ENCODE measurements around the gene SF3B6. TPM values are rescaled to one million over a fixed set of nuclear protein-coding genes. Genes with fewer than 3 reads are reported as not detected.
"Not testable (repeated sequence)": the region's sequence is repeated elsewhere in the genome, so short reads cannot be mapped to it uniquely, and the experiment has no call there.

The SF3B6 gene
- total RNA-seq, 1 donor from 2014 or later: 59.7 TPM

DNA sequence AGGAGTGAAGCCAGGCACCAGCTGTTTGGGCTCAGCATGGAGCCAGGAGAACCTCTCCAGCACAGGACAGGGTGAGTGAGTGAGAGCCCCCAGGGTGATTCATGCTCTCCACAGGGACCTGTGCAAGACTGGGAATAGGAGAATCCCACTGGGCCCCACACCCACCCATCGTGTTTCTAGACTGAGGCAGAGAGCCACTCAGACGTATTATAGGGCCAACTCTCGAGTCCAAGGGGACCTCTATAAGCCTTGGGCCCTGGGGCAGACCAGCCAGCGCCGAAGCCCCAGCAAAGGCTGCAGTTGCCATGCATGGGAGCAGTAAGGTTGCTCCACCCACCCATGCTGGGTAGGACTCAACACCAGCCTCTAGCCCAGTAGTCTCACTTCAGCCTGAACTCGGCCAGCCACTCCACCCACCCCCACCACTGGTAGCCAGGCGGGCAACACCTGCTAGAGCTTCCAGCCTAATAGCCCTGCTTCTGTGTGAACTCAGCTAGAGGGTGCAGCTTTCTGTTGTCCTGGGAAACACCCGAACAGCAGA lies 28.1 kb upstream of the SF3B6 start:
- Histone ChIP-seq H3K36me3 (no peaks in the 10 kb centered on the region), H3K27me3 (ENCODE audit: low read depth) (no peaks in the 10 kb centered on the region)
- TF ChIP-seq, protein P1, sequence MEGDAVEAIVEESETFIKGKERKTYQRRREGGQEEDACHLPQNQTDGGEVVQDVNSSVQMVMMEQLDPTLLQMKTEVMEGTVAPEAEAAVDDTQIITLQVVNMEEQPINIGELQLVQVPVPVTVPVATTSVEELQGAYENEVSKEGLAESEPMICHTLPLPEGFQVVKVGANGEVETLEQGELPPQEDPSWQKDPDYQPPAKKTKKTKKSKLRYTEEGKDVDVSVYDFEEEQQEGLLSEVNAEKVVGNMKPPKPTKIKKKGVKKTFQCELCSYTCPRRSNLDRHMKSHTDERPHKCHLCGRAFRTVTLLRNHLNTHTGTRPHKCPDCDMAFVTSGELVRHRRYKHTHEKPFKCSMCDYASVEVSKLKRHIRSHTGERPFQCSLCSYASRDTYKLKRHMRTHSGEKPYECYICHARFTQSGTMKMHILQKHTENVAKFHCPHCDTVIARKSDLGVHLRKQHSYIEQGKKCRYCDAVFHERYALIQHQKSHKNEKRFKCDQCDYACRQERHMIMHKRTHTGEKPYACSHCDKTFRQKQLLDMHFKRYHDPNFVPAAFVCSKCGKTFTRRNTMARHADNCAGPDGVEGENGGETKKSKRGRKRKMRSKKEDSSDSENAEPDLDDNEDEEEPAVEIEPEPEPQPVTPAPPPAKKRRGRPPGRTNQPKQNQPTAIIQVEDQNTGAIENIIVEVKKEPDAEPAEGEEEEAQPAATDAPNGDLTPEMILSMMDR (IDR thresholded peaks at IDR 0.05; ENCODE audit: borderline replicate concordance): no peak

GRCh38 chr2:24102677-24103076 lies 26.6 kb upstream of the SF3B6 start:
- Histone ChIP-seq H3K4me1 (no peaks in the 10 kb centered on the region), H3K4me3 (no peak overlapping the region), H3K9me3 (replicated peaks) (peaks cover 12% of the 10 kb centered on the region), H3K27me3 (ENCODE audit: low read depth) (no peaks in the 10 kb centered on the region), H3K36me3 (no peaks in the 10 kb centered on the region), H3K27ac (replicated peaks) (no peak overlapping the region)
- TF ChIP-seq, protein P1 (IDR thresholded peaks at IDR 0.05; ENCODE audit: borderline replicate concordance): no peak
- no peak for DNase-seq
- intact Hi-C loops (cut with micrococcal nuclease): no loop called here

More for the DNA sequence above, 28.1 kb upstream of the SF3B6 start:
- peaks cover 17% of the 10 kb centered on the region for H3K9me3 ChIP-seq (replicated peaks)
- H3K27ac ChIP-seq (replicated peaks): no peak overlapping the region
- no peaks in the 10 kb centered on the region for H3K4me1 ChIP-seq
- no peak overlapping the region for H3K4me3 ChIP-seq
- intact Hi-C loops (cut with micrococcal nuclease): no loop called here
- DNase-seq: no peak

DNA sequence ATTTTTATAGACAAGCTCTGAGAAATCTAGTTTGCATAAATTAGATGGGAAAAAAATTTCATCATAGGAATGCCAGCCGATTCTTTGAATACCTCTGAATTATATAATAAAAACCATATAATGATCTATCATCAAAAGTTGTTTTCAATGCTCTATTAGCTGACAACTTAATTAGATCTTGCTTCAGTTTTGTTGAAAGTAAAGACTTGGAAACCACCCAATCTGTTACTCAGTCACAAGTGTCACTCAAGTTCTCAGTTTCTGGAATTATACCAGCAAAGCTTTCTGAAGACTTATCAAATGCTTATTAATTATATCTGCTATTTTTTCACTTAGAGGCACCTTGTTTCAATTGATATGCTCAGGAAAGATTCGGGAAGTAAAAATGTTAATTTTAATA lies 25.9 kb upstream of the SF3B6 start:
- H3K4me1 ChIP-seq: no peaks in the 10 kb centered on the region
- H3K27me3 ChIP-seq (ENCODE audit: low read depth): no peaks in the 10 kb centered on the region
- H3K27ac ChIP-seq (replicated peaks): no peak overlapping the region
- no peak overlapping the region for H3K4me3 ChIP-seq
- no peaks in the 10 kb centered on the region for H3K36me3 ChIP-seq
- peaks cover 8% of the 10 kb centered on the region for H3K9me3 ChIP-seq (replicated peaks)
- intact Hi-C loops (cut with micrococcal nuclease): no loop called here
- no peak for DNase-seq
- TF ChIP-seq, protein P1 (IDR thresholded peaks at IDR 0.05; ENCODE audit: borderline replicate concordance): no peak

- DNase-seq; H3K4me1 ChIP-seq; H3K36me3 ChIP-seq; H3K27ac ChIP-seq (replicated peaks); intact Hi-C loops (cut with micrococcal nuclease); H3K27me3 ChIP-seq (ENCODE audit: low read depth); H3K9me3 ChIP-seq (replicated peaks); H3K4me3 ChIP-seq: not testable (repeated sequence)
Measured at GRCh38 chr2:24100732-24101131, 24.6 kb upstream of the SF3B6 start.

- DNase-seq; intact Hi-C loops (cut with micrococcal nuclease); H3K27me3 ChIP-seq (ENCODE audit: low read depth); H3K27ac ChIP-seq (replicated peaks); H3K4me3 ChIP-seq; H3K4me1 ChIP-seq; H3K9me3 ChIP-seq (replicated peaks): not testable (repeated sequence)
- peaks cover 21% of the 10 kb centered on the region for H3K36me3 ChIP-seq
Measured at GRCh38 chr2:24095171-24095677, 19.1 kb upstream of the SF3B6 start.

DNA sequence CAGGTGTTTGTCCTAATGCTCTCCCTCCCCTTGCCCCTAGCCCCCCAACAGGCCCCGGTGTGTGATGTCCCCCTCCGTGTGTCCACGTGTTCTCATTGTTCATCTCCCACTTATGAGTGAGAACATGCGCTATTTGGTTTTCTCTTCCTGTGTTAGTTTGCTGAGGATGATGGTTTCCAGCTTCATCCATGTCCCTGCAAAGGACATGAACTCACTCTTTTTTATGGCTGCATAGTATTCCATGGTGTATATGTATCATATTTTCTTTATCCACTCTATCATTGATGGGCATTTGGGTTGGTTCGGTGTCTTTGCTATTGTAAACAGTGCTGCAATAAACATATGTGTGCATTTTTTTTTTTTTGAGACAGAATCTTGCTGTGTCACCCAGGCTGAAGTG lies 17.1 kb upstream of the SF3B6 start:
- H3K4me1 ChIP-seq; H3K4me3 ChIP-seq; intact Hi-C loops (cut with micrococcal nuclease); H3K9me3 ChIP-seq (replicated peaks); H3K27me3 ChIP-seq (ENCODE audit: low read depth); H3K27ac ChIP-seq (replicated peaks); DNase-seq: not testable (repeated sequence)
- peaks cover 21% of the 10 kb centered on the region for H3K36me3 ChIP-seq

GRCh38 chr2:24088821-24089359 lies 12.8 kb upstream of the SF3B6 start:
- Histone ChIP-seq H3K36me3 (peaks cover under 1% of the 10 kb centered on the region), H3K4me1 (peaks cover 15% of the 10 kb centered on the region), H3K27me3 (ENCODE audit: low read depth) (no peaks in the 10 kb centered on the region), H3K27ac (replicated peaks) (no peak overlapping the region), H3K4me3 (no peak overlapping the region), H3K9me3 (replicated peaks) (no peaks in the 10 kb centered on the region)
- intact Hi-C loops (cut with micrococcal nuclease): no loop called here
- DNase-seq: no peak
- TF ChIP-seq, protein P1 (IDR thresholded peaks at IDR 0.05; ENCODE audit: borderline replicate concordance): no peak

All from left ventricle myocardium inferior (tissue), 1 donor.